Measurements from ENCODE around the gene CDH10.

GRCh38 chr5:24475101-24475500 is 169.7 kb downstream of the CDH10 start:
- no peak for TF ChIP-seq CTCF (IDR thresholded peaks at IDR 0.05; ENCODE audit: low read depth, low read length)
- TF ChIP-seq EZH2phosphoT487 (IDR thresholded peaks at IDR 0.05; ENCODE audit: low read depth): no peak

All from OCI-LY3 (cell line).